SK-N-SH (cell line): ENCODE results near the gene RNPEPL1. TPM values are rescaled to one million over a fixed set of nuclear protein-coding genes. Genes with fewer than 3 reads are reported as not detected.
A peak's percentile ranks its signal among the peaks of the same experiment; 100 is the strongest.

Experiments used
- CTCF ChIA-PET: fragments of 300-600, 350-600 bp; formaldehyde crosslinking; extraction: SDS; loops from one replicate; lab custom pipeline; 2021; lab: Yijun Ruan, JAX
- POLR2A ChIA-PET: fragments of 350-600 bp; sonication (Branson Sonifier 250); formaldehyde crosslinking; extraction: SDS; loops from one replicate; lab custom pipeline; 2020; ENCODE audit warnings: antibody characterized with exemption, inconsistent platforms; lab: Yijun Ruan, JAX
- DNase-seq: peaks from one replicate; pipeline ENCODE4 v3.0.0; 2012
- H2AFZ ChIP-seq: fragments of 200-600 bp; sonication (generic); 2 replicates; pipeline ENCODE4 v1.8.1; 2016; ENCODE audit warnings: antibody characterized with exemption, mild to moderate bottlenecking, low read depth
- H3F3A ChIP-seq: fragments of 200-600 bp; sonication (generic); replicated peaks from 2 replicates; pipeline ENCODE3; 2016; ENCODE audit warnings: antibody characterized with exemption, mild to moderate bottlenecking; ENCODE audit not compliant: insufficient read depth
- H3K27ac ChIP-seq, 2 experiments: fragments of 200-500 bp in 1 of 2; fragments of 200-600 bp in 1 of 2; sonication (Bioruptor generic) in 1 of 2; sonication (generic), shearing (Covaris generic) in 1 of 2; 2 replicates each; pipeline versions ENCODE4 v1.5.1 to v1.6.1; 2014 to 2016; ENCODE audit warnings: low read depth in 2 of 2, inconsistent platforms in 1 of 2, low read length in 1 of 2, mild to moderate bottlenecking in 1 of 2, mixed read lengths in 1 of 2
- H3K27me3 ChIP-seq: fragments of 200-600 bp; sonication (generic), shearing (Covaris generic); 2 replicates; pipeline ENCODE4 v1.6.1; 2016; ENCODE audit warnings: mixed run types; ENCODE audit not compliant: insufficient read depth
- H3K36me3 ChIP-seq, 2 experiments: fragments of 200-500 bp in 1 of 2; fragments of 200-600 bp in 1 of 2; sonication (Bioruptor generic) in 1 of 2; sonication (generic) in 1 of 2; replicated peaks in 1 of 2; 2 replicates each; pipeline versions ENCODE3 to v1.5.1; 2014 to 2016; ENCODE audit warnings: low read length in 1 of 2, mild to moderate bottlenecking in 1 of 2; ENCODE audit not compliant: insufficient read depth in 2 of 2, control insufficient read depth in 1 of 2
- H3K4me1 ChIP-seq, 2 experiments: fragments of 200-500 bp in 1 of 2; fragments of 200-600 bp in 1 of 2; sonication (Bioruptor generic) in 1 of 2; sonication (generic), shearing (Covaris generic) in 1 of 2; 2 replicates each; pipeline versions ENCODE4 v1.5.1 to v1.6.1; 2014 to 2016; ENCODE audit warnings: low read depth in 1 of 2, low read length in 1 of 2, mixed run types in 1 of 2; ENCODE audit not compliant: insufficient read depth in 2 of 2, control insufficient read depth in 1 of 2
- H3K4me2 ChIP-seq: fragments of 200-600 bp; sonication (generic), shearing (Covaris generic); 2 replicates; pipeline ENCODE4 v1.6.1; 2017; ENCODE audit warnings: mixed run types
- H3K4me3 ChIP-seq, 2 experiments: fragments of 200-500 bp in 1 of 2; fragments of 200-600 bp in 1 of 2; sonication (Bioruptor generic) in 1 of 2; sonication (generic), shearing (Covaris generic) in 1 of 2; 2 replicates each; pipeline versions ENCODE4 v1.5.1 to v1.8.1; 2014 to 2016; ENCODE audit warnings: low read depth in 2 of 2, inconsistent platforms in 1 of 2, low read length in 1 of 2, mild to moderate bottlenecking in 1 of 2, mixed read lengths in 1 of 2, moderate library complexity in 1 of 2
- H3K79me2 ChIP-seq: fragments of 200-600 bp; sonication (generic); 2 replicates; pipeline ENCODE4 v1.8.1; 2017; ENCODE audit warnings: mild to moderate bottlenecking; ENCODE audit not compliant: insufficient read depth
- H3K9ac ChIP-seq: fragments of 200-600 bp; sonication (generic); 2 replicates; pipeline ENCODE4 v1.6.1; 2017; ENCODE audit warnings: mixed run types
- H3K9me2 ChIP-seq: fragments of 200-600 bp; sonication (generic); 2 replicates; pipeline ENCODE4 v1.6.1; 2017; ENCODE audit warnings: mixed run types
- H3K9me3 ChIP-seq: fragments of 200-600 bp; sonication (generic); 2 replicates; pipeline ENCODE4 v1.6.1; 2017; ENCODE audit warnings: mixed run types, mild to moderate bottlenecking, moderate library complexity
- H4K20me1 ChIP-seq: fragments of 200-600 bp; sonication (generic); 2 replicates; pipeline ENCODE4 v1.6.1; 2017; ENCODE audit warnings: mild to moderate bottlenecking, mixed run types; ENCODE audit not compliant: insufficient read depth
- FOSL2 ChIP-seq: IDR thresholded peaks from 2 replicates; pipeline ENCODE4 v1.4.0; 2012; ENCODE audit warnings: low read depth, mild to moderate bottlenecking, moderate library complexity, borderline replicate concordance
- FOXJ3 ChIP-seq: sonication (generic); formaldehyde crosslinking; IDR thresholded peaks from 2 replicates; pipeline ENCODE4 v1.5.1; 2020; ENCODE audit warnings: mild to moderate bottlenecking, missing genetic modification reagents
- JUND ChIP-seq: IDR thresholded peaks from 2 replicates; pipeline ENCODE4 v1.4.0; 2012
- REST ChIP-seq: IDR thresholded peaks from 2 replicates; pipeline ENCODE4 v1.6.1; 2012; ENCODE audit warnings: mild to moderate bottlenecking, low read depth, low read length, moderate library complexity
- RFX5 ChIP-seq: IDR thresholded peaks from 2 replicates; pipeline ENCODE4 v1.6.1; 2012; ENCODE audit warnings: mild to moderate bottlenecking, improper control_type of control experiment, low read length
- TCF12 ChIP-seq: IDR thresholded peaks from 2 replicates; pipeline ENCODE4 v1.4.0; 2012
- TEAD4 ChIP-seq: IDR thresholded peaks from 2 replicates; pipeline ENCODE4 v1.4.0; 2012; ENCODE audit warnings: mild to moderate bottlenecking, borderline replicate concordance; ENCODE audit not compliant: insufficient read depth
- WGBS: methylation state at CpG from one replicate; pipeline ENCODE4 v1.1.6; 2017; ENCODE audit warnings: low lambda C conversion rate; 5-methylcytosine and 5-hydroxymethylcytosine counted together
- polyA plus RNA-seq, 3 experiments: library from polyadenylated mRNA; depleted of rRNA; stranded (reverse); fragments of >200 nt; gene quantifications; 2 replicates each; pipeline ENCODE4 v1.2.3, GENCODE V29; 2012

RNPEPL1 gene
- polyA plus RNA-seq, 1 of the 3 experiments (the other 2 are of a cell fraction): 14.3 TPM

GRCh38 chr2:240574386-240575100, 6.3 kb downstream of the RNPEPL1 start:
- no peak overlapping the region for H2AFZ ChIP-seq
- no peaks in the 10 kb centered on the region for H3K9me3 ChIP-seq
- H3F3A ChIP-seq: no peaks in the 10 kb centered on the region
- ChIA-PET CTCF (interaction anchor here (1.5 kb wide), 1 partner anchor 12 kb away, joined by 3 read pairs; the partner anchor contains the start of gene CAPN10), POLR2A (interaction anchor here (1.4 kb wide), 1 partner anchor 13 kb away, joined by 4 read pairs; no protein-coding TSS in a partner anchor)
- no peak overlapping the region for H3K4me3 ChIP-seq
- WGBS: 88% methylated on average over 11 of the region's 21 CpGs
- no peak overlapping the region for H3K9ac ChIP-seq
- DNase-seq: peak; percentile 19
- H3K4me1 ChIP-seq: peaks cover 2 to 7% of the 10 kb centered on the region in 2 experiments; a peak in 1 of 4 replicates
- no peak overlapping the region for H3K27ac ChIP-seq
- no peaks in the 10 kb centered on the region for H3K27me3 ChIP-seq
- H4K20me1 ChIP-seq: peaks cover 12% of the 10 kb centered on the region; the same call in 1 of the 2 replicates
- H3K79me2 ChIP-seq: peaks cover 13% of the 10 kb centered on the region; the same call in 1 of the 2 replicates
- no peak for TF ChIP-seq RFX5
- TF ChIP-seq, all 33 proteins: peak for 0
- no peak overlapping the region for H3K4me2 ChIP-seq
- H3K9me2 ChIP-seq: no peaks in the 10 kb centered on the region
- peaks cover 0 to 45% of the 10 kb centered on the region in 2 experiments for H3K36me3 ChIP-seq

- TF ChIP-seq TCF12 (no peak), JUND (no peak), FOXJ3 (CRISPR knock-in tag) (no peak), FOSL2 (no peak), TEAD4 (no peak), REST (no peak)
- ChIA-PET CTCF (interaction anchor here (3.1 kb wide), 1 partner anchor 9 kb away, joined by 14 read pairs; no protein-coding TSS in a partner anchor), POLR2A (no interaction called here)
- Histone ChIP-seq H3K9me2 (no peaks in the 10 kb centered on the region), H4K20me1 (peaks cover 10% of the 10 kb centered on the region; the same call in 1 of the 2 replicates), H3F3A (peaks cover 2% of the 10 kb centered on the region), H3K4me1 (peaks cover 0 to 7% of the 10 kb centered on the region in 2 experiments; a peak in 1 of 4 replicates), H3K27me3 (no peaks in the 10 kb centered on the region), H3K4me3 (no peak overlapping the region), H3K36me3 (peaks cover 0 to 45% of the 10 kb centered on the region in 2 experiments), H3K27ac (no peak overlapping the region), H2AFZ (no peak overlapping the region), H3K4me2 (no peak overlapping the region), H3K9me3 (no peaks in the 10 kb centered on the region), H3K9ac (no peak overlapping the region), H3K79me2 (peaks cover 17% of the 10 kb centered on the region; the same call in 1 of the 2 replicates)
- WGBS: 84% methylated on average over 13 of the region's 23 CpGs
- DNase-seq: no peak
These were observed 7.0 kb downstream of the RNPEPL1 start for GRCh38 chr2:240575101-240575965.
